HG02870 (cell line): ENCODE measurements around the gene PGAP6.
"Not testable (repeated sequence)": the region's sequence is repeated elsewhere in the genome, so short reads cannot be mapped to it uniquely, and the experiment has no call there.

ENCODE experiments used
- ATAC-seq: cut with Tn5 transposase; IDR thresholded peaks from one replicate; pipeline ENCODE4 v1.9.1; 2021; ENCODE audit warnings: mild to moderate bottlenecking, moderate library complexity; ENCODE audit not compliant: unreplicated experiment

Gene PGAP6

GRCh38 chr16:331181-331814 is 50.5 kb downstream of the PGAP6 start:
- not testable (repeated sequence) for ATAC-seq

- ATAC-seq, result no peak
Measured at GRCh38 chr16:330741-331140, 51.0 kb downstream of the PGAP6 start.

GRCh38 chr16:325375-326145 is 56.2 kb downstream of the PGAP6 start:
- ATAC-seq, result no peak

DNA sequence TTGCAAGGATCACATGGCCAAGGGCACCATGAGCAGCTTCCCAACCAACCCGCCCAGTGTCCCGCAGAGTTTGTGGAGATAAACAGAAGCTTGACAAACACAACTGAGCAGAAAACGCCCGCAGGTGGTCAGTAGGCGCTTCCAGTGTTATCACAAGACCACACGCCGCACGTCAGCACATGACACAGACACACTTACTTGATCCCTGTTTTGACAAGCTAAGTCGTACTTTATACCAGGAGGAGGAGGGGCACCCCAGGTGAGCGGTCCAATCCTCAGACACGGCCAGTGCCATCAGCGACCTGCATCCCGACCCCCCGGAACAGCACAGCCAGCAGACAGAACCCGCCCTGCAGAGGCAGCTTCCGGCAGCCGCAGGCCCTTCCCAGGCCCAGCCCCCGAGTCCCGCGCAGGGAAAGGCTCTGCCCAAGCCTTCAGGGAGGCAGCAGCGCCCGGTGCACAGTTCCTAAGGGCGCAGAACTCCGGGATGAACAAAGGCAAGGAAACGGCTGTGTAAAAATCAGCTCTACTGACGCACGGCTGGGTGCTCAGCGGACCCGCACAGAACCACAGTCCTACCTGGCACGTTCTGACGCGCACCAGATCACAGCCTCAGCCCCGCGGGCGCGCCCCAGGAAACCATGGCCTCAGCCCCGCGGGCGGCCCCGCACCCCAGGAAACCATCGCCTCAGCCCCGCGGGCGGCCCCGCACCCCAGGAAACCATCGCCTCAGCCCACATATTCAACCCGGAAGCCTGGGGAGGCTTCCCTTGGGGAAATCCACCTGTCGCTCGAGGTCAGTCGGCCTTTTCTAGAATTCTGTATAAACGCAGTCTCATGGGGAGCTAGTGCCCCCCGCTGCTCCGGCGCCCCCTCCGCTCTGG is 57.1 kb downstream of the PGAP6 start:
- ATAC-seq, result no peak

GRCh38 chr16:324201-324450 is 57.7 kb downstream of the PGAP6 start:
- ATAC-seq, result no peak

DNA sequence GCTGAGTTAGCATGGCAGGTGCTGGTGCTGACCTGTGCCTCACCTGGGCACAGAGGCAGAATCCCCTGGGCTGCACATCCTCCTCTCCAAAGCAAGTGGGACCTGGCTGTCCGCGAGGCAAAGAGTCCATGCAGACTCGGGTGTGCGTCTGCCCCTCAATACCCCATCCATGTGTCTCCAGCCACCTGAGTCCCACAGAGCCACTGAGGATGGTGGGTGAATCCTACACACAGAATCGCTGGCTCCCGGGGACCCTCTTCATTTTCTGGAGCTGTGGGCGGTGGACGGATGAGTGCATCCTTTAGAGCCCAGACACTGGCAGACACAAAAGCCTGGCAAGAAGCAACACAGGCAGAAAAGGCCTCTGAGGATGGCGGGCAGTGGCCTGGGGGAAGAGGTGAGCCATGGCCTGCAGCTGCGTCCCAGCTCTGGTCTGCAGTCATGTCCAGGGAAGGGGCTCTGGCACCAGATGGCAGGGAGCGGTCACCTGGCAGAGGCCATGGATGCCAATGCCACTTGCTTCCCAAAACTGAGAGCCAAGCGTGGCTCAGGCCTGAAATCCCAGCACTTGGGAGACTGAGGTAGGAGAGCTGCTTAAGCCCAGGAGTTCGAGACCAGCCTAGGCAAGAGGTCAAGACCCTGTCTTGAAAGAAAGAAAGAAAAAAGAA is 59.2 kb downstream of the PGAP6 start:
- no peak for ATAC-seq

DNA sequence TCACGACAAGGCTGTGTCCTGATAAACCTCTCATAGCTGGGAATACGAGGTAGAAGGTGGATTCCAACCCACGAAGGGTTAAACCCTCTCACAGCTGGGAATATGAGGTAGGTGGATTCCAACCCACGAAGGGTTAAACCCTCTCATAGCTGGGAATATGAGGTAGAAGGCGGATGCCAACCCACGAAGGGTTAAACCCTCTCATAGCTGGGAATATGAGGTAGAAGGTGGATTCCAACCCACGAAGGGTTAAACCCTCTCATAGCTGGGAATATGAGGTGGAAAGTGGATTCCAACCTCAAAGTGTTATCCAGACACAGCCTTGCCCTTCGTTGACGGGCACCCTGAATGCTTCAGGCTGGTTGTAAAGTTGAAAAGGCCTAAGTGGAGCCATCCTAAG is 60.2 kb downstream of the PGAP6 start:
- ATAC-seq, result no peak
